Parathyroid adenoma (tissue), 2 donors: ENCODE data around the gene STON2.
A peak's percentile ranks its signal among the peaks of the same experiment; 100 is the strongest.

ENCODE experiments used
- H2AFZ ChIP-seq: fragments of 300-600 bp; sonication (generic); one replicate; pipeline ENCODE4 v1.7.0; 2017; ENCODE audit warnings: antibody characterized with exemption, mild to moderate bottlenecking
- H3K27ac ChIP-seq: fragments of 300-600 bp; sonication (generic); one replicate; pipeline ENCODE4 v1.7.0; 2017
- H3K27me3 ChIP-seq: fragments of 300-600 bp; sonication (generic); one replicate; pipeline ENCODE4 v1.7.0; 2017; ENCODE audit warnings: low read length; ENCODE audit not compliant: control insufficient read depth, insufficient read depth
- H3K36me3 ChIP-seq: fragments of 300-600 bp; sonication (generic); one replicate; pipeline ENCODE4 v1.7.0; 2017; ENCODE audit warnings: low read length; ENCODE audit not compliant: control insufficient read depth, insufficient read depth
- H3K4me1 ChIP-seq: fragments of 300-600 bp; sonication (generic); one replicate; pipeline ENCODE4 v1.7.0; 2017; ENCODE audit warnings: control low read depth
- H3K4me2 ChIP-seq: fragments of 300-600 bp; sonication (generic); one replicate; pipeline ENCODE4 v1.7.0; 2017; ENCODE audit warnings: low read length
- H3K4me3 ChIP-seq: fragments of 300-600 bp; sonication (generic); one replicate; pipeline ENCODE4 v1.7.0; 2017; ENCODE audit warnings: low read depth, low read length
- H3K79me2 ChIP-seq: fragments of 300-600 bp; sonication (generic); one replicate; pipeline ENCODE4 v1.7.0; 2017; ENCODE audit warnings: control low read depth
- H3K9ac ChIP-seq: fragments of 300-600 bp; sonication (generic); one replicate; pipeline ENCODE4 v1.7.0; 2017; ENCODE audit warnings: mild to moderate bottlenecking
- H3K9me3 ChIP-seq: fragments of 300-600 bp; sonication (generic); one replicate; pipeline ENCODE4 v1.7.0; 2017; ENCODE audit warnings: low read length; ENCODE audit not compliant: control insufficient read depth
- CTCF ChIP-seq: fragments of 300-600 bp; sonication (generic); IDR thresholded peaks from one replicate; pipeline ENCODE4 v1.7.0; 2017; ENCODE audit warnings: antibody characterized with exemption, mild to moderate bottlenecking
- donor health status: primary hyperparathyroidism.

Gene STON2

GRCh38 chr14:81273521-81273920 lies 126.6 kb downstream of the STON2 start:
- H3K4me3 ChIP-seq, result no peak overlapping the region
- H3K4me1 ChIP-seq, result peaks cover under 1% of the 10 kb centered on the region
- no peaks in the 10 kb centered on the region for H3K27me3 ChIP-seq
- H3K27ac ChIP-seq, result no peak overlapping the region
- no peaks in the 10 kb centered on the region for H3K36me3 ChIP-seq
- no peak overlapping the region for H3K9ac ChIP-seq
- TF ChIP-seq CTCF, result no peak
- no peaks in the 10 kb centered on the region for H3K9me3 ChIP-seq
- H3K4me2 ChIP-seq, result no peak overlapping the region
- no peak overlapping the region for H2AFZ ChIP-seq
- no peaks in the 10 kb centered on the region for H3K79me2 ChIP-seq

GRCh38 chr14:81272317-81272716 lies 127.8 kb downstream of the STON2 start:
- H2AFZ ChIP-seq, result no peak overlapping the region
- no peak overlapping the region for H3K4me2 ChIP-seq
- no peak overlapping the region for H3K27ac ChIP-seq
- no peaks in the 10 kb centered on the region for H3K79me2 ChIP-seq
- no peaks in the 10 kb centered on the region for H3K36me3 ChIP-seq
- no peaks in the 10 kb centered on the region for H3K9me3 ChIP-seq
- no peak overlapping the region for H3K9ac ChIP-seq
- H3K4me3 ChIP-seq, result no peak overlapping the region
- H3K27me3 ChIP-seq, result no peaks in the 10 kb centered on the region
- no peak for TF ChIP-seq CTCF
- H3K4me1 ChIP-seq, result peaks cover 7% of the 10 kb centered on the region

GRCh38 chr14:81269979-81270375 lies 130.1 kb downstream of the STON2 start:
- Histone ChIP-seq H3K27me3 (no peaks in the 10 kb centered on the region), H3K4me1 (peaks cover 7% of the 10 kb centered on the region), H3K4me2 (no peak overlapping the region), H3K36me3 (no peaks in the 10 kb centered on the region), H3K4me3 (no peak overlapping the region), H3K9me3 (no peaks in the 10 kb centered on the region), H3K79me2 (no peaks in the 10 kb centered on the region), H3K27ac (no peak overlapping the region), H3K9ac (no peak overlapping the region), H2AFZ (no peak overlapping the region)
- TF ChIP-seq CTCF, result no peak

GRCh38 chr14:81269100-81269978 lies 130.8 kb downstream of the STON2 start:
- Histone ChIP-seq H3K4me3 (no peak overlapping the region), H3K4me1 (peaks cover 7% of the 10 kb centered on the region), H3K79me2 (no peaks in the 10 kb centered on the region), H3K4me2 (no peak overlapping the region), H3K9ac (no peak overlapping the region), H2AFZ (peak overlapping the region; percentile 62), H3K9me3 (no peaks in the 10 kb centered on the region), H3K27ac (no peak overlapping the region), H3K36me3 (no peaks in the 10 kb centered on the region), H3K27me3 (no peaks in the 10 kb centered on the region)
- TF ChIP-seq CTCF, result peak; percentile 83

- Histone ChIP-seq H3K79me2 (no peaks in the 10 kb centered on the region), H3K36me3 (no peaks in the 10 kb centered on the region), H3K27me3 (no peaks in the 10 kb centered on the region), H3K4me3 (no peak overlapping the region), H3K9me3 (no peaks in the 10 kb centered on the region), H2AFZ (peak overlapping the region; percentile 25), H3K9ac (no peak overlapping the region), H3K4me2 (peak overlapping the region; percentile 5), H3K27ac (no peak overlapping the region), H3K4me1 (peaks cover 7% of the 10 kb centered on the region)
- TF ChIP-seq CTCF, result no peak
These were observed 132.1 kb downstream of the STON2 start for GRCh38 chr14:81268016-81268416.
